Skeletal muscle cell (primary cell): ENCODE data around the gene ZSCAN2.

Source experiments
- DNase-seq: peaks from one replicate; pipeline ENCODE4 v3.0.0-alpha.2; 2010; ENCODE audit warnings: low read depth
- H3K4me3 ChIP-seq: 2 replicates; pipeline ENCODE4 v1.5.1; 2011; ENCODE audit warnings: low read depth, mild to moderate bottlenecking, control low read depth, low read length, moderate library complexity

ZSCAN2 gene

GRCh38 chr15:84595660-84596059, 5.1 kb upstream of the ZSCAN2 start:
- no peak for DNase-seq
- H3K4me3 ChIP-seq = no peak overlapping the region

GRCh38 chr15:84597296-84597695, 3.5 kb upstream of the ZSCAN2 start:
- no peak for DNase-seq
- H3K4me3 ChIP-seq = no peak overlapping the region

GRCh38 chr15:84598250-84598649, 2.6 kb upstream of the ZSCAN2 start:
- no peak overlapping the region for H3K4me3 ChIP-seq
- no peak for DNase-seq

GRCh38 chr15:84598993-84599392, 1.8 kb upstream of the ZSCAN2 start:
- H3K4me3 ChIP-seq = no peak overlapping the region
- no peak for DNase-seq

GRCh38 chr15:84599906-84600305, 903 bp upstream of the ZSCAN2 start:
- peak overlapping the region; percentile 93 for H3K4me3 ChIP-seq

GRCh38 chr15:84600331-84600686, 500 bp upstream of the ZSCAN2 start:
- H3K4me3 ChIP-seq = peak overlapping the region; percentile 93
- DNase-seq = peak; percentile 54

More at GRCh38 chr15:84599906-84600305, 903 bp upstream of the ZSCAN2 start:
- DNase-seq = no peak

GRCh38 chr15:84601555-84601838, 688 bp downstream of the ZSCAN2 start:
- DNase-seq = no peak
- peak overlapping the region; percentile 93 for H3K4me3 ChIP-seq

- DNase-seq = no peak
- no peak overlapping the region for H3K4me3 ChIP-seq
These were observed 3.0 kb downstream of the ZSCAN2 start for GRCh38 chr15:84603630-84604379.

GRCh38 chr15:84604826-84605553, 4.2 kb downstream of the ZSCAN2 start:
- no peak for DNase-seq

GRCh38 chr15:84605554-84605882, 4.7 kb downstream of the ZSCAN2 start:
- no peak for DNase-seq
- H3K4me3 ChIP-seq = no peak overlapping the region

More at GRCh38 chr15:84604826-84605553, 4.2 kb downstream of the ZSCAN2 start:
- no peak overlapping the region for H3K4me3 ChIP-seq

GRCh38 chr15:84606653-84607120, 5.9 kb downstream of the ZSCAN2 start:
- no peak for DNase-seq
- no peak overlapping the region for H3K4me3 ChIP-seq

GRCh38 chr15:84608707-84609284, 8.0 kb downstream of the ZSCAN2 start:
- DNase-seq = no peak
- no peak overlapping the region for H3K4me3 ChIP-seq

GRCh38 chr15:84609818-84610525, 9.2 kb downstream of the ZSCAN2 start:
- no peak for DNase-seq
- no peak overlapping the region for H3K4me3 ChIP-seq

- H3K4me3 ChIP-seq = no peak overlapping the region
- no peak for DNase-seq
These were observed 10.8 kb downstream of the ZSCAN2 start for GRCh38 chr15:84611631-84612030.

- DNase-seq = no peak
These were observed 15.4 kb downstream of the ZSCAN2 start for GRCh38 chr15:84616235-84616634.

GRCh38 chr15:84620626-84621025, 19.8 kb downstream of the ZSCAN2 start:
- DNase-seq = no peak
- H3K4me3 ChIP-seq = no peak overlapping the region

More at GRCh38 chr15:84616235-84616634, 15.4 kb downstream of the ZSCAN2 start:
- no peak overlapping the region for H3K4me3 ChIP-seq

- no peak for DNase-seq
- H3K4me3 ChIP-seq = no peak overlapping the region
These were observed 20.7 kb downstream of the ZSCAN2 start for GRCh38 chr15:84621358-84621979.

- no peak for DNase-seq
- H3K4me3 ChIP-seq = no peak overlapping the region
These were observed 23.6 kb downstream of the ZSCAN2 start for GRCh38 chr15:84624359-84624758.

- H3K4me3 ChIP-seq = no peak overlapping the region
- no peak for DNase-seq
These were observed 24.3 kb downstream of the ZSCAN2 start for GRCh38 chr15:84625123-84625522.

GRCh38 chr15:84629033-84629432, 28.2 kb downstream of the ZSCAN2 start:
- DNase-seq = no peak
- H3K4me3 ChIP-seq = no peak overlapping the region
